Keratinocyte (primary cell): ENCODE measurements around the gene FAM83G. TPM values are rescaled to one million over a fixed set of nuclear protein-coding genes. Genes with fewer than 3 reads are reported as not detected.
A peak's percentile ranks its signal among the peaks of the same experiment; 100 is the strongest.
"Not testable (repeated sequence)": the region's sequence is repeated elsewhere in the genome, so short reads cannot be mapped to it uniquely, and the experiment has no call there.

Source experiments
- DNase-seq: peaks from one replicate; pipeline ENCODE4 v3.0.0-alpha.2; 2011; ENCODE audit warnings: low read depth, missing footprints, low spot score
- FAIRE-seq: peaks from 2 replicates; lab custom pipeline; 2011; peaks lifted over from hg19 to GRCh38; lab: Jason Lieb, UNC
- H2AFZ ChIP-seq: 2 replicates; pipeline ENCODE4 v1.6.0; 2012; ENCODE audit warnings: low read length, control low read depth, inconsistent platforms; ENCODE audit not compliant: control insufficient read depth
- H3K27ac ChIP-seq: 2 replicates; pipeline ENCODE4 v1.5.1; 2011; ENCODE audit warnings: low read length; ENCODE audit not compliant: control insufficient read depth, insufficient read depth
- H3K27me3 ChIP-seq: 3 replicates; pipeline ENCODE4 v1.6.0; 2011; ENCODE audit warnings: low read length; ENCODE audit not compliant: control insufficient read depth, insufficient read depth; ENCODE audit errors: extremely low read depth
- H3K36me3 ChIP-seq, 2 experiments: 2 replicates in 1 of 2; 3 replicates in 1 of 2; pipeline ENCODE4 v1.5.1; 2011; ENCODE audit warnings: low read length in 2 of 2, mild to moderate bottlenecking in 1 of 2; ENCODE audit not compliant: control insufficient read depth in 2 of 2, insufficient read depth in 2 of 2; ENCODE audit errors: extremely low read depth in 1 of 2
- H3K4me1 ChIP-seq: 3 replicates; pipeline ENCODE4 v1.5.1; 2011; ENCODE audit warnings: low read length; ENCODE audit not compliant: control insufficient read depth, insufficient read depth; ENCODE audit errors: extremely low read depth
- H3K4me2 ChIP-seq: 3 replicates; pipeline ENCODE4 v1.6.0; 2011; ENCODE audit warnings: low read depth, low read length; ENCODE audit not compliant: control insufficient read depth, insufficient read depth; ENCODE audit errors: extremely low read depth
- H3K4me3 ChIP-seq, 3 experiments: fragments of 200-600 bp in 1 of 3; sonication (generic) in 1 of 3; 2 replicates in 2 of 3; 3 replicates in 1 of 3; pipeline ENCODE4 v1.5.1; 2011 to 2016; ENCODE audit warnings: low read length in 3 of 3, mild to moderate bottlenecking in 3 of 3, control low read depth in 2 of 3, inconsistent platforms in 1 of 3, low read depth in 1 of 3, mixed read lengths in 1 of 3, mixed run types in 1 of 3, moderate library complexity in 1 of 3; ENCODE audit not compliant: control insufficient read depth in 2 of 3, insufficient read depth in 2 of 3; ENCODE audit errors: extremely low read depth in 1 of 3
- H3K79me2 ChIP-seq: 2 replicates; pipeline ENCODE4 v1.6.0; 2012; ENCODE audit warnings: low read length; ENCODE audit not compliant: control insufficient read depth, insufficient read depth
- H3K9ac ChIP-seq: 3 replicates; pipeline ENCODE4 v1.6.0; 2011; ENCODE audit warnings: low read length; ENCODE audit not compliant: control insufficient read depth, insufficient read depth; ENCODE audit errors: extremely low read depth
- H3K9me1 ChIP-seq: 3 replicates; pipeline ENCODE4 v1.6.0; 2011; ENCODE audit warnings: low read length; ENCODE audit not compliant: control insufficient read depth, insufficient read depth; ENCODE audit errors: extremely low read depth
- H3K9me3 ChIP-seq: 2 replicates; pipeline ENCODE4 v1.5.1; 2012; ENCODE audit warnings: low read depth, low read length; ENCODE audit not compliant: control insufficient read depth
- H4K20me1 ChIP-seq: 3 replicates; pipeline ENCODE4 v1.6.0; 2011; ENCODE audit warnings: low read length; ENCODE audit not compliant: control insufficient read depth, insufficient read depth; ENCODE audit errors: extremely low read depth
- dilution Hi-C: fragments of 300-500 bp; cut with MboI; formaldehyde crosslinking; loops from one replicate; pipeline ENCODE4 v1.7.0; 2020; ENCODE audit warnings: low sequenced_read_pairs; ENCODE audit not compliant: extremely low pct_ligation_motif_present
- polyA plus RNA-seq, 5 experiments: library from polyadenylated mRNA; depleted of rRNA in 3 of 5; stranded (reverse) in 3 of 5; stranded (forward) in 1 of 5; unstranded in 1 of 5; fragments of >200 nt; gene quantifications; 1 replicate in 1 of 5; 2 replicates in 3 of 5; 3 replicates in 1 of 5; pipeline versions ENCODE4 v1.2.1 to v1.2.3, GENCODE V29; 2011 to 2012; ENCODE audit warnings: missing spikeins in 2 of 5, low read depth in 1 of 5, low replicate concordance in 1 of 5

The FAM83G gene
- polyA plus RNA-seq, 1 donor (not counting 4 experiments of a cell fraction or from before 2014, with no cell fraction given), result 23.2 TPM

DNA sequence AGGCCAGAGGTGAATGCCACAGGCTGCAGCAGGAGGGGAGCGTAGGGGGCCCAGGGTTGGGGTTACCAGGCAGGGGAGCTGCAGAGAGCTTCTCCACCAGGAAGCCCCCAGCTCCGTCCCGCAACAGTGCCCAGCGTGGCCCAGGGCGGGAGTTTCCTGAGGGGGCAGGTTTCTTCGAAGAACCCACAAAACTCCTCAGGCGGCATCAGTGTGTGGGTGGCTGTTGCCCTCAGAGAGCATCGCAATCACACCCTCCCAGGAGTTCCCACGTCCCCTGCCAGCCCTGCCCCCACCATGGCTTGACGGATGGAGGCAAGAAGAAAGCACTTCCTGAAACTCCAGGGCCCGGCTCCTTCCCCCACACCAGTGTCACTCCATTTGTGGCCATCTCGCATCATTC is 34.2 kb upstream of the FAM83G start:
- H3K9me1 ChIP-seq, H3K9ac ChIP-seq, H4K20me1 ChIP-seq, DNase-seq, H3K27me3 ChIP-seq, H3K4me3 ChIP-seq, dilution Hi-C loops, H3K4me2 ChIP-seq, H3K79me2 ChIP-seq, H3K9me3 ChIP-seq, H3K27ac ChIP-seq, H2AFZ ChIP-seq, H3K36me3 ChIP-seq, H3K4me1 ChIP-seq, FAIRE-seq: not testable (repeated sequence)

- FAIRE-seq, H4K20me1 ChIP-seq, H3K4me1 ChIP-seq, H3K27ac ChIP-seq, H3K79me2 ChIP-seq, DNase-seq, H3K36me3 ChIP-seq, H3K9ac ChIP-seq, dilution Hi-C loops, H3K27me3 ChIP-seq, H3K4me2 ChIP-seq, H2AFZ ChIP-seq, H3K4me3 ChIP-seq, H3K9me3 ChIP-seq, H3K9me1 ChIP-seq: not testable (repeated sequence)
These were observed 33.4 kb upstream of the FAM83G start for GRCh38 chr17:19038007-19038406.

DNA sequence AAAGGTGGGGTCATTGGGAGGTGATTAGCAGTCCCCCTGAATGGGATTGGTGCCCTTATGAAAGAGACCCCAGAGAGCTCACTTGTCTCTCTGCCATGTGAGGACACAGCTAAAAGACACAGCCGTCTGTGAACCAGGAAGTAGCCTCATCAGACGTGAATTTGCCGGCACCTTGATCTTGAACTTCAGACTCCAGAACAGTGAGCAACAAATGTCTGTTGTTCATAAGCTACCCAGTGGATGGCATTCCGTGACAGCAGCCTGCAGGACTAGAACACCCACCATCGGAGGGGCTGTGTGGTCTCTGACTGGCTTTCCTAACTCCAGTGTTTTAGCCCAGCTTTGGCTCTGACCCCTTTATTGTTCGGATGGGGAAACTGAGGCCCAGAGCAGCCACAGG is 33.0 kb upstream of the FAM83G start:
- H3K9ac ChIP-seq, H3K36me3 ChIP-seq, H3K4me3 ChIP-seq, H3K9me3 ChIP-seq, H3K27me3 ChIP-seq, dilution Hi-C loops, H3K4me2 ChIP-seq, H4K20me1 ChIP-seq, FAIRE-seq, DNase-seq, H3K4me1 ChIP-seq, H3K27ac ChIP-seq, H3K9me1 ChIP-seq, H2AFZ ChIP-seq, H3K79me2 ChIP-seq: not testable (repeated sequence)

DNA sequence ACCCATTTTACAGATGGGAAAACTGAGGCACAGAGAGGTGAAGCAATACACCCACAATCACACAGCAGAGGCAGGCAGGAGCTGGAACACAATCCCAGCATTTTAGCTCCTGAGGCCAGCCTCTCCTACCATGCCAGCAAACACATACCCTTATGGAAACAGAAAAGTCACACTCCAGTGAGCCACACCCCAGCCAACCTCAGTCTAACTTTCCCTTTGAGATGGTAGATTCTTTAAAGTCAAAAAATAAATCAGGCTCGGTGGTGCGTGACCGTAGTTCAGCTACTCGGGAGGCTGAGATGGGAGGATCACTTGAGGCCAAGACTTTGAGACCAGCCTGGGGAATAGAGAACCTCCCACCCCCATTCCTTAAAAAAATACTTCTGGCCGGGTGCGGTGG is 31.6 kb upstream of the FAM83G start:
- H3K27me3 ChIP-seq, H3K36me3 ChIP-seq, FAIRE-seq: not testable (repeated sequence)

GRCh38 chr17:19032377-19032988 is 27.9 kb upstream of the FAM83G start:
- H3K36me3 ChIP-seq, H3K9me3 ChIP-seq, H3K4me3 ChIP-seq, H3K27ac ChIP-seq, H3K4me1 ChIP-seq, H3K27me3 ChIP-seq, H2AFZ ChIP-seq, H3K9ac ChIP-seq, H3K4me2 ChIP-seq, H3K9me1 ChIP-seq, DNase-seq, H4K20me1 ChIP-seq, H3K79me2 ChIP-seq, dilution Hi-C loops: not testable (repeated sequence)
- FAIRE-seq, result peak; percentile 41

More for the DNA sequence above, 31.6 kb upstream of the FAM83G start:
- H2AFZ ChIP-seq, H3K4me2 ChIP-seq, DNase-seq, H3K27ac ChIP-seq, H3K9me3 ChIP-seq, H3K9ac ChIP-seq, H3K9me1 ChIP-seq, H3K79me2 ChIP-seq, H3K4me1 ChIP-seq, H3K4me3 ChIP-seq, dilution Hi-C loops, H4K20me1 ChIP-seq: not testable (repeated sequence)
